GM18873 (cell line): ENCODE measurements around the gene DKC1.

Source experiments
- ATAC-seq: cut with Tn5 transposase; IDR thresholded peaks from one replicate; pipeline ENCODE4 v1.9.1; 2021; ENCODE audit warnings: mild to moderate bottlenecking, moderate library complexity, moderate number of reproducible peaks; ENCODE audit not compliant: unreplicated experiment, low FRiP score

The DKC1 gene

DNA sequence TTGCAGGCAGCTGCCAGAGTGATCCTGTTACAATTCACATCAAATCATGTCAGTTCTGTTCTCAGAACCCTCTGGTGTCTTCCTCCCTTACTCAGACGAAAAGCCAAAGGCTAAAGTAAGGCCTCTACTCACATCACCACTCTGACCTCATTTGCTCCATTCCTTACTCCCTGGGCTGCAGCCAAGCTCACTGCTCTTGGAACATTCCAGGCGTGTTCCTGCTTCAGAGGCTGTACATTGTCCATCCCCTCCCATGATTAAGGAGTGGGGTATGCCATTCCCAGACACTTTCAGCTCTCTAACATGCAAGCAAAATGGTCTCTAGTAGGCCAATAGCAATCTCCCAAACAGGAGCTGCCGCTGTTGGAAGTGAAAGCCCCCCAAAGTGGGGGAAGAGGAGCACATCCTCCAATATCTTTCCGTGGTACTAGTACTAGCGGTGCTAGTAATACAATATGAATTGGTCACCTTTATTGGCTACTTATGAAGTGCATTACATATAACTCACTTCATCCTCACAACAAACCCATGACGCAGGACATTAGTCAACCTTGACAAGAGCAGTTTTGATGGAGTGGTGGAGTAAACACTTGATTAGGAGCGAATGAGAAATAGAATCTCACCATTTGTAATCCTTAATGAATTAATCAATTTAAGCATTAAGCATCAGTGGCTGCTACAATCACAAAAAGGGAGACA, 26.8 kb upstream of the DKC1 start:
- no peak for ATAC-seq

DNA sequence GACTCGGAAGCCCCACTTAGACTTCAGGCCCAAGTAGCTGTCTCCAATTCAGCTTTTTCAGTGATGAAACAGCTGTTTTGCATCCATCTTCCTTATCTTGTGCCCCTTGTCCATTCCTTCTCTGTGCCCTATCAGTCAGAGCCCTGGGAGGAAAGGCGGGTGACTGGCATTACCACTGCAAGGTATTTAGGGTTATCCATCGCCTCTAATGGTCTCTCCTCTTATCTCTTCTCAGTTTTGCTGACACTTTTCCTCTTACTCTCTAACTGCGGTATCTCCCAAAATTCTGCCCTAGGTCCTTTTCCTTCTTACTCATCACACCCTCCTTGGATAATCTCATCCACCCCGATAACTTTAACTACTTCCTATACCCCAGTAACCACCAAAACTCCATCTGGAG, 25.5 kb upstream of the DKC1 start:
- ATAC-seq = no peak

DNA sequence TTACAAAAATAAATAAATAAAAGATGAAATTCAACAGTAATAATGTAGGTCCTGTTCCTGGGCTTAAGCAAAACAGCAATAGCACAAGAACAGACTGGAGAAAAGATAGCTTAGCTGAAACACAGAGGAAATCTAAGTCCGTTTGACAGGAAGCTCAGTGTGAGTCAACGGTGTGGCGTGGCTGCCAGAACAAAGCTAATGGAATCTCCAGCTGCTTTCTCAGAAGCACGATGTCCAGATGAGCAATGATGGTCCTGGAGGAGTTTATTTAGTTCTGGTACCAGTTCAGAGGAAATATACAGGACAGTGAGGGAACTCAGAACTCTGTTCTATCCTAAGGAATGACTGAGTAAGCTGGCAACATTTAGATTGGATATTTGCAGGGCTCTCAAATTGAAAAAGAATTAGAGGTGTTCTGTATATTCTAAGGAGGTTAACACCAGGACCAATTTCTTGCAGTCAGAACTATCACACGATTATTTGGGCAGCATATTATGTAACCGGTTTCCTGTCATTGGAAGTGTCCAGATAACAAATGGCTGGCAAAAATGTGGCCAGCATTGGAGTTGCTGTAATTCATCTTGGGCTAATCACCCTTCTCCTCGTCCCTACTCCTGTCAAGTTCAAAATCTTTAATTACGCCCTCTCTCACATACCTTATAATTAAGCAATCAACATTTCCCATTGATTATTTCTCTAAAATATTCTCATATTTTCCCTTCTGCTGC, 24.5 kb upstream of the DKC1 start:
- no peak for ATAC-seq

DNA sequence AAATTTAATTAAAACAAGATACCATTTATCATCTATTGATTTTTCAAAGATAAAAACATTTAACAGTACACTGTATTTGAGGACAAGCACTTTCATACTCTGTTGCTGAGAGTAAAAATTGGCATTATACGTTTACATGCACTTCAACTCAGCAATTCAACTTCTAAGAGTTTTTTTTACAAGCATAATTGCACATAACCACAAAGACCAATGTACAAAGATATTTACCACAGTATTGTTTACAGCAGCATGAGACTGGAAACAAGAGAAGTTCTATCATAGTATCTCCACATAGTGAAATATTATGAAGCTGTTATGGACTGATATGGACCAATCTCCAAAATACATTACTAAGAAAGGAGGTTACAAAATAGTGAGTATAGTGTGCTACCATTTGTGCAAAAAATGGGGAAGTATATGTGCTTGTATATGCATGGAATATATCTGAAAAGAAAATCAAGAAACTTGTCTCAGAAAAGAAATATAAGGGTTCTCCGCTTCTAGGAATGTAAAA, 22.7 kb upstream of the DKC1 start:
- no peak for ATAC-seq

DNA sequence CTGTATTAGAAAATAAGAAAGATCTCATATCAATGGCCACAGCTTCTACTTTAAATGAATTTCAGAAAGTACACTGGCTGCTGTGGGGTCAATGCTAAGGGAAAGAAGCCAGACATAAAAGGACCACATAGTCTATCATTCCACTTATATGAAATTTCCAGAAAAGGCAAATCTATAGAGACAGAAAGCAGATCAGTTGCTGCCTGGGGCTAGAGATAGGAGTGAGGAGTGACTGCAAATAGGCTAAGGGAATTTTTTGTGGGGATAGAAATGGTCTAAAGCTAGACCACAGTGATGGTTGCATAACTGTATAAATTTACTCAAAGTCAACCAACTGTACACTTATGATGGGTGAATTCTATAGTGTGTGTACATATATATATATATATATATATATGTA, 20.1 kb upstream of the DKC1 start:
- no peak for ATAC-seq

DNA sequence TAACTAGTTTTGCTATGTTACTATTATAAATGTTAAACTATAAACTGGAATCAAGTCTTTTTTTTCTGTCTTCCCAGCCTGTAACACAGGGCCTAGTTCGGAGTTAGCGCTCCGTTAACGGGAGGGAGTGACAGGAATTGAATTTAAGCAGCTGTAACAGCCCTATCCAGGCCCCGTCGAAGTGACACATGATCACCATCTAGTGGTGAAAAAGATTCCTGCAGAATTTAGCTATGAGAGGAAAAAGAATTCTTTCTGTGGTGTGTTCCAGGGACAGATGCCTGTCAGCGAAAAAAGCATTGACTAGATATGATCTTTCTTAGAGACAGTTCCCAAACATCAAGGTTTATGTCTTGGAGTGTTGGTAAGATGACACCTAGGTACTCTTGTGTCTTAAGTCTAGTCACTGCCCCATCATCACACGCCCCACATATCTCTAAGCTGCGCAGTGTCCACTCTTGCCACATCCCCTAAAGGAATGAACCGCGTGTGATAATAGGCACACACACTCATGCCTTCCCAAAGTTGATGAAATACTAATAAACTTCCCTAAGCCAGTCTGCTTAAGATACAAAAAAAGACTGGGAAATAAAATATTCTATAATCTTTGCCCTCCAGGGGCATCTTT, 13.8 kb upstream of the DKC1 start:
- peak; percentile 64 for ATAC-seq

DNA sequence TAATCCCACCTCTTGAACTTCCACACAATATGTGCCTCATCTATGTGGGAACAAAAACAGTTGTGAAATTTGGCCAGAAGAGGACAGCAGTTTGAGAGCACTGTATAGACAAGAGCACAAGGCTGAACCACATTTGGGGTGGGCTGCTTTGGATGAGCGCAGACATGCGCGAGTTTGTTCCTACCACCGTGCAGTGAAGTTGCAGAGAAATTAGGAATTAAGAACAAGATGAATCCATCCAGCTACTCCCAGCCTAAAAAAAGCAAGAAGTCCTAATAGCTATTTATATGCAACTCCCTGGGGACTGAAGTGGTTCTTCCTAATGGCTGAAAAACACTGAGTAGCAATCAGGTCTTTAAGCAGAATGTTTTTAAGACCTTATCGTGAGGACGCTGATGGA, 12.8 kb upstream of the DKC1 start:
- ATAC-seq = no peak

DNA sequence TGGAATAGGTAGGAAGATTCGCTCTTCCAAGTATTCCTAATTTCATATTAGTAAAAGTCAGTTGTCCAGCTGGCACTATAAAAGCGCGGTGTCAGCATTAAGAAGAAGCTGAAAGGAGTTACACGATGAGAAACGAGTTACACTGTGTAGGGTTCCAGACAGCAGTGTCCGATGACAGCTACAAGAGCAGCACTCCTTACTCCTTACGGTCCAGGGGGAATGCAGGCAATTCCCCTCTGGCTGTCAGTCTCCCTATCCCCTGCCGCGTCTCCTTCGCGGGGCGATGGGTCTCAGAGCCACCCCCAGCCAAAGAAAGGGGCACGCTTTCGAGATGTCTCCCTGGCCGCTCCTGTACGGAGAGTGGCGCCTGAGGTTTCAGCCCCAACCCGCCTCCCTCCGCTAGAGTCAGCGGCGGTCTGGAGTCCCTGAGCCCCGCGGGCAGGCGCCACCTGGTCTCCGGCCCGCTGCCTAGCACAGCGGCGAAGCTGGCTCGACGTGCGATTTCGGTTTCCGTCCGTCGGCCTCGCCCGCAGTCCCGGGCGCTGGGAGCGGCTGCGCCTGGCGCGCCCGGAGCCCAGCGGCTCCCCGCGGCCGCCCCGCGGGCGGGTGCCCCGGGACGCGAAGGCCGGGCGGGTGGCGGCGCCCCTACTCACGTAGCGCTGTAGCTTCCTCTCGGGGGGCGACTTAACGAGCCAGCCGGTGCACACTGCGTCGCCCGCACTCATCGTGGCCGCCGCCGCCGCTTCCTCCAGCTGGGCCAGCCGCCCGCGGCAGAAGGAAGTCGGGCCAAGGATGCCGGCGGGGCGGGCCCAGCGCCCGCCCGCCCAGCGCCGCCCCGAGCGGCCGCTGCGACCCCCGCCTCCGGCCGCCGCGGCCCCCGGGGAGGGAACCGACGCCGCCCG, 12.1 kb upstream of the DKC1 start, which contains the start of gene GAB3:
Gene GAB3, minus strand, starts transcription at position 777 of the 902 bp plus-strand sequence. Its CDS starts 52 bp downstream, at position 725.
- ATAC-seq = no peak

DNA sequence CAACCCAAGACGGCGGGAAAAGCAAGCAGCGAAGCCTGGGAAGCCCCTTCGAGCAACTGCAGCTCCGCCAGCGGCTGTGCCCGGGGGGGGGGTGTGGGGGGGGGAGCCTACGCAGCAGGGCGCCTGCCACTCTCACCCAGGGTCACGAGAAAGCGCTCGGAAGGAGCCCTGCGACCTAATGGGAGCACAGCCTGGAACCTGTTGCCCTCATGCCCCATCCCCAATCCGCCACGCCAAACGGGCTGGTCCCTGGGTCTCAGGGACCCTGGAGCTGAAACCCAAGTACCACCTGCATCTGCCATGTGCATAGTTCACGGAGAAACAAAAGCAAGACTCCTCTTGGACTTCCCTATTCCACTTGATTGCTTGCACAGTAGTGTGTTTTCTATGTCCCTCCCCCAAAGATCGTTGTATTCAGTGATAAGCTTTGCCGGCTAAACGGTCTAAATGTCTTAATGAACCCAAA, 11.4 kb upstream of the DKC1 start:
- ATAC-seq = no peak

DNA sequence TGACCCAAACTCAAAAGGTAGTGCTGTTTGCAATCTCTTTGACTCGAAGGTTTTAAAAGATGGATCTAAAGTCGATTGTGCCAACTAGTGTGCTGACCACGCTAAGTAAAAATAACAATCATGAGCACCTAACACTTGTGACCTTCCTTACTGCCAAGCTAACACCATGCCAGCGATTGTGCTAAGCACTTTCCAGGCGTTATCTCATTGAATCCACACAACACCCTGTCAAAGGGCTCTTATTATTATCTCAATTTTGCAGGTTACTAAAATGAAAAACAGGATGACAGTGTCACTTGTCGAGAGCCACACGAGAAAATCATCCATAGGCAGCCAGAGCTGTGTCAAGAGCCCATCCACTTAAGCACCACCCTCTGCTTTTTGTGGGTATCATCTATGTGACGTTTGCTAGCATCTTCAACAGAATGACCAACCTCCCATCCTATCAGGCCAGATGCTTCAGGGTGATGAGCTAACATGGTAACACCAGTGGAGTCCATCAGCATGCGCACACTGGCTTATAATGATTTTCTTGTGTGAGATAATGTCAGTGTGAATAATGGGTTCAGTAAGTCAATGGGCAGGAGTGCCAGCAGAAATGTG, 10.9 kb upstream of the DKC1 start:
- no peak for ATAC-seq

DNA sequence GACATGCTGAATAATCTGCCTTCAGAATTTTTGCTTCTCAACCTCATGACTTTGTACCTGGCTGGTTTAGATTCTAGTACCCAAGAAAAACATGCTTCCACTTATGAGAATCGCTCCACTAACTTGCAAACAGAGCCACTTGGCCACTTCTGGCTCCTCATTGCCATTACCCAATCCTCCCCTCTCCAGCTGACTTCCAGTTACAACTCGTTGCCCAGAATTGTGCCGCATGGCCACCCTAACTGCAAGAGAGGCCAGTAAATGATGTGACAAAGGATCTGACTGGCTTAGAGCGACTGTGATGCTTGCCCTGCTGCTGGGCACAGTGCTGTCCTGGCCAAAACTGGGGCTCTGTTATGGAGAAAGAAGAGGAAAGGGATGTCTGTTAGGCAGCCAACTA, 4.0 kb upstream of the DKC1 start:
- ATAC-seq = no peak

DNA sequence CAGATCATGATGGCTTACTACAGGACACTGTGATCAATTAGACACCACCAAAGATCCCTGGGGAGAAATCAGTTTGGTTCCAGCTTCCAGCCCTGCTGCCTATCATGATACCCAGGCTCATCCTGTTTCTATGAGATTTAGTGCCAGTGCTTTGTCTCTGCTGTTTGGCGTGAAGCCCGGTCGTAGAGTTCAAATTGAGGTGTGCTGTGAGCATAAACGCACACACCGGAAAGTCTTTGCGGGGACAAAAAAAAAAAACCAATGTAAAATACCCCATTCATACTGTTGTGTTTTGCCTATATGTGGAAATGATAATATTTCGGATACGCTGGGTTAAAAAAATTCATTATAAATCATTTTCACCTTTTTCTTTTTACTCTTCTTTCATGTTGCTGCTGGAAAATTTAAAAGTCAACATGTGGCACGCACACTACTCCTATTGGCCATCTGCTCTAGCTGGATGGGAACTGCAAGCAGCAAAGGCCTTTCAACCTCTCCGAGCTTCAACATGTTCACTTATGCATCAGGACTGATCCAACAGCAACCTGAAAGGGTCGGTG, 607 bp upstream of the DKC1 start:
- no peak for ATAC-seq

DNA sequence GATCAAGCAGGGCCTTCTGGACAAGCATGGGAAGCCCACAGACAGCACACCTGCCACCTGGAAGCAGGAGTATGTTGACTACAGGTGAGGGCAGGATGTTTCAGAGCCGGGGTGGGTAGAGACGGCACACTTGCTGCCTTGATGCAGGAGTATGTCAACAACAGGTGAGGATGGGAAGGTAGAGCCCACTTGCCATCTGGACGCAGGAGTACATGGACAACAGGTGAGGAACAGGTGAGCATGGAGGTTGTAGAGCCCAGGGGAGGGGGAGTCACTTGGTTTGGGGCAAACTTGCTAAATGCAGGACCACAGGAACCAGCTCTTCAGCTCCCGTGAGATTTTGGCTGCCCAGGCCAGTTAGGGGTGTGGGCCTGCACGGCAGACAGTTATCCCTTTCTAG, 12.0 kb downstream of the DKC1 start:
- ATAC-seq = no peak

DNA sequence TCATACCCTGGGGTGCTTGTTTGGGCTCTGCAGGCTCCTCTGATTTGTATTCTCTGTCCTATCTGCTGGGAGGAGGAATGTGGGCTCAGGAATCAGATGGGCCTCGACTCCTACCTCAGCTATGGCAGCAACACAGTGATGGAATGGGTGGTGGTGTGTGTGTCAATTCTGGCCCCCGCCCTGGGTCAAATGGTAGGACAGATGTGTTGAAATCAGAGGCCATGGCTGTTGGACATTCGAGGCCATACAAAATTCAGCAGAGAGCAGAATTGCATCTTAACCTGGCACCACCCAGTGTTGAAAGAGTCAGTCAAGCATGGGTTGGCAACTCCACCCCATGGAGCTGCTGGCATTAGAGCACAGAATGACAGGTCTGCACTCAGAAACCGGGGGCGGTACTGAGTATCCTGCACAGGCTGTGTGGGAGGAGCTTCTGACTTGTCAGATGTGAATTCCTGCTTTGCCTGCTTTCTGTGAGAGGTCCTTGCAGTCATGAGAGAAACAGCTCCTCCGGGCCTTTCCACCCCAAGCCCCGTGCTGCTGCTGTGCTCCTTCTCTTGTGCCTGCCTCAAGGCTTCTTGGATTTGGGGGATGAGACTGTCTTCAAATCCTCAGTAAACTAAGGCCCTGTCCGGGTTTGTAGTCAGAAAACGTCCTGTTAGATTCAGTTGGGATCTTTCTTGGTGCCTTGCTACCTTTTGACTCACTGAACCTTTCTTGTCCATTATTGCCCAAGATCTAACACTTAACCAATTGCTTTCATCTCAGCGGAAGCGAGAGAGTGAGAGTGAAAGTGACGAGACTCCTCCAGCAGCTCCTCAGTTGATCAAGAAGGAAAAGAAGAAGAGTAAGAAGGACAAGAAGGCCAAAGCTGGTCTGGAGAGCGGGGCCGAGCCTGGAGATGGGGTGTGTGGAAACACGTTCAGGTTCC, 13.0 kb downstream of the DKC1 start:
- ATAC-seq = no peak

DNA sequence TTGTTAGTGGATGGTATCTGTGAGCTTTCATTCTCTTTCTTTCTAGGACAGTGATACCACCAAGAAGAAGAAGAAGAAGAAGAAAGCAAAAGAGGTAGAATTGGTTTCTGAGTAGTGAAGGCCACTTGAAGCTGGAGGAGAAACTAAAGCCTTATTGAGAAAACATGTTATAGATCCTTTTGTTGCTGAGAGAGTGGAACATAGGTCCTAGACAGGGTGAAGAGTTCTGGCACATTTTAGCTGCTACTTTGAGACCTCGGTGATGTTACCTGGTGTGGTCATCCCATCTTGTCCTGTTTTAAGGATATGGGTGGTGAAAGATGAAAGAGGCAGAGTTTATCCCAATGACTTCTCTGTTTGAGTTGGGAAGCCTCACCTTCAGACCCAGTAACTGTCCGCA, 14.1 kb downstream of the DKC1 start:
- no peak for ATAC-seq

DNA sequence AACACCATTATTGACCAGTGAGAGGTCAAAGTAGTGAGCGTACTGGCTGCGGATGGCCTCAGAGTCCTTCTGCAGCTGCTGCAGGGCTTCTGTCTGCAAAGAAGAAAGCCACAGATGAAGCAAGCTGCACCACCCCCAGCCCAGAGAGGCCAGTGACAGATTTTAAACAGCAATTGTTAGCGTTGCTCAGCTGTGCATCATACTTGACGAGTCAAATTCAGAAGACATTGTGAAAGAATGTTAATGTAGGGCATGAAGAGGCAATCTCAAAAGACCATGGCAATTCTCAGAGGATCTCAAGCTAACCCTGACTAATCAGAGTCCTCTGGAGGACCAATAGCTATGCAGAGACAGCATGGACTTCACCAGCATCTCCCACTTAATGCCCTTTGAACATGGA, 16.6 kb downstream of the DKC1 start:
- no peak for ATAC-seq

DNA sequence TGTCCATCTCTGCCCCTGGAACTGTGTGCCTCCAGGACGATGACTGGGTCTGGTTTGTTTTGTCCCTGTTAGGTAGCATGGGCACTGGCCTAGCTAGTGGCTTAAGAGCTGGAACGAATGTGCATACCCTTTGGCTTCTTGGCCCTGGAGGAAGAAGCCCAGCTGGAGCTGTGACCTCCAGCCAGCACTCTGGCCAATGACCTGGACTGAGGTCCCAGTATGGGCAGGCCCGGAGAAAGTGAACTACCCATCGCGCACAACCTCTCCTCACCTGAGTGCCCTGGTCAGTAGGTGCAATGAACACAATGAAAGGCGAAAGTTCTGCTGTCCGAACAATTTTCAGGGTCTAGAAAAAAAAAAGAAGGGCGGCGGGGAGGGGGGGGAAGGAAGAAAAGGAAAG, 18.3 kb downstream of the DKC1 start:
- no peak for ATAC-seq

DNA sequence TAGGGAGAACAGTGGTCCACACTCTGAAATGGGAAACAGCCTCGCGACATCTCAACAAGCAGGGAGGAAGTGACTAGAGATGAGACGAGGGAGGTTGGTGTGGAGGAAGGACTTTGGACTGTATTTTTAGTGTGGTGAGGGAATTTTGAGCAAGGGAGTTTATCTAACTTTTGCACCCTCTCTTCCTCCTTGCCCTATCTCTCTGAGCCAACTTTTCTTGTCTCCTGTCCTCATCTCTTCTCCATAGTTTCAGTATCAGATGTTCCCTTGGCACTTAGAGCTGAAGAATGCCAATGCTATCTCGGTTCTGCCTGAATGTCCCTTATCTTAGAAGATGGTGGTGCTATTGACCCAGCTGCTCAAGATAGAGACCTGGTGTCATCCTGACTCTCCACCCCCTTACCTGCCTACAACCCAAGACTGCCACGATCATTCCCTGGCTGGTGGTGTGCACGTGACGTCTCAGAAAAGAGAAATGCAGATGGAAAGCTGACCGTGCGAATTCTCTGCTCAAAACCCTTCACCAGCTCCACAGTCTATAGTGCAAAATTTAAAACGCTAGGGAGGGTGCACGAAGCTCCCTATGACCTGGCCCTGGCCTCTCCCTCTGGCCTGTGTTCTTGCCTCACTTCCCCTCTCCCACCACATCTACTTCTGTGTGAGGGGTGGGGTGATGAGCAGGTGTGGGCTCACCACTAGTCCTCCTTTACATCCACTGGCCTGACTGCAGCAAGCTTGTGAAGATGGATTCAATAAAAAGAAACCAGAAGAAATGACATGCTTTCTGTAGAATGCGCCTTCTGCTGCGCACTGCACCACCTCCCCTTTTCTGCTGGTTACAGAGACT, 21.7 kb downstream of the DKC1 start:
- ATAC-seq = no peak
